C4-2B (cell line): Measurements from ENCODE around the gene ERP44.

Source experiments
- H3K27ac ChIP-seq: fragments of 450-650 bp; 2 replicates; pipeline ENCODE4 v1.5.1; 2017
- CTCF ChIP-seq: fragments of 450-650 bp; conservative IDR thresholded peaks from 2 replicates; pipeline ENCODE4 v1.5.1; 2017; ENCODE audit warnings: mild to moderate bottlenecking
- ZFX ChIP-seq: fragments of 450-650 bp; IDR thresholded peaks from 2 replicates; pipeline ENCODE4 v1.6.1; 2017

Gene ERP44

GRCh38 chr9:99953861-99954507 is 144.8 kb downstream of the ERP44 start:
- TF ChIP-seq CTCF, result no peak

GRCh38 chr9:99948896-99949295 is 149.9 kb downstream of the ERP44 start:
- no peak for TF ChIP-seq CTCF
- no peak for TF ChIP-seq ZFX

More at GRCh38 chr9:99953861-99954507, 144.8 kb downstream of the ERP44 start:
- no peak overlapping the region for H3K27ac ChIP-seq

GRCh38 chr9:99948482-99948881 is 150.3 kb downstream of the ERP44 start:
- TF ChIP-seq CTCF (no peak), ZFX (no peak)
- H3K27ac ChIP-seq, result no peak overlapping the region

More at GRCh38 chr9:99948896-99949295, 149.9 kb downstream of the ERP44 start:
- no peak overlapping the region for H3K27ac ChIP-seq

- TF ChIP-seq ZFX, result no peak
- peak; percentile 19 for TF ChIP-seq CTCF
These were observed 151.4 kb downstream of the ERP44 start for GRCh38 chr9:99947395-99947794.

GRCh38 chr9:99936947-99937587 is 161.7 kb downstream of the ERP44 start:
- no peak overlapping the region for H3K27ac ChIP-seq
- TF ChIP-seq ZFX (no peak), CTCF (no peak)

More at GRCh38 chr9:99947395-99947794, 151.4 kb downstream of the ERP44 start:
- no peak overlapping the region for H3K27ac ChIP-seq

GRCh38 chr9:99931155-99931840 is 167.5 kb downstream of the ERP44 start:
- TF ChIP-seq CTCF (no peak), ZFX (no peak)
- H3K27ac ChIP-seq, result no peak overlapping the region

GRCh38 chr9:99929652-99930051 is 169.1 kb downstream of the ERP44 start:
- TF ChIP-seq CTCF (no peak), ZFX (no peak)
- no peak overlapping the region for H3K27ac ChIP-seq
